Activated CD4-positive, alpha-beta T cell treated with anti-CD3 and anti-CD28 coated beads, Interleukin-2, amount 50 U/mL, for 4 hours (primary cell): Measurements from ENCODE around the gene PKNOX2.

Experiments
- DNase-seq, 2 experiments: peaks; one replicate each; pipeline ENCODE4 v3.0.0-alpha.2; 2020

The PKNOX2 gene

DNA sequence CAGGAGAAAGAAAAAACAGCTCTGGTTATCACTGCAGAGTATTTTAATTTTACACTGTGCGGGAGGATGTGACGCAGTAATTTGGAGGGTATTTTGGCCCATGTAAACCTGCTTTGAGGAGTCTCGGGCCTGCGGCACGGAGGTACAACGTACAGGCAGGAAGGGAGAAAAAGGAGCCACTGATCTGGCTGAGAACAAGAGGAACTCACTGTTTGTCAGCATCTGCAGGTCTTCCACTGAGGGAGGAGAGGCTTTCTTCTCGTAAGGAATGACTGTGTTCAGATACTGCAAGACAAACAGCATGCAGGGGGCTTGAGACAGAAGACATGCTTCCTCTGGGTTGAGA, 287.5 kb downstream of the PKNOX2 start:
- no peak for DNase-seq

DNA sequence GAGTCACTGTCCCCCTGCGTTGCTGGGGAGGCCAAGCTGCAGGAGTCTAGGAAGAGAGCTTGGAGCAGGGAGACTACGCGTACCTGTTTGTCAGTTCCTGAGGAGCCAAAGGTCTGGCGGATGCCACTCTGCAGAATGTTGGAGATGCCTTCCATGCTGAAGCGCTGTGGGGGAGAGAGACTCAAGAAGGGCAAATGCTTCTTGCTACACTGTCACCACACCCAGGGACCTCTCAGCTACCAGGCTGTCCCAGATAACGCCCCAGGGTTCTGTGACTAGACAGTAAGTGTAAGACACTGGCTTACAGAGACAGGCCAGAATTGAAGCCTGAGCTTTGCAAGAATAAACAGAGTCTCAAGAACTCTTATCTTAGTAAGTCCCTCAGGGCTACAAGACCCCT, 289.5 kb downstream of the PKNOX2 start:
- DNase-seq = no peak

DNA sequence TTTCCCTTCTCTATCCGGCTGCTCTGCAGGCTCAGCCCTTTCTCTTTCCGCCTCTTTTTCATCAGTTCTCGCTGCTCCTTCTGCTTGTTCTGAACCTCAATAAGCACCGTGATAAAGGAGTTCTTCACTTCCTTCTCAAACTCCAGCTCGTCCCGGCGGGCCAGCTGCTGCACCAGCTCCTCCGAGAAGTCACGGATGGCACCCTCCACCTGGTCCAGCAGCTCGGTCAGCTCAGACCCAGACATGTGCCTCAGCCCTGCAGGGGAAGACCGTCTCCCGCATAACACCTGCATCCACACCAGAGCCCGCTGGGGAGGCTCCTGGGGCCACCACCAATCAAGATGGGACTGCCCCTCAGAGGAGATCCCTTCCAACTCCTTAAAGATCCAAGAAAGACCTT, 291.3 kb downstream of the PKNOX2 start:
- no peak for DNase-seq

DNA sequence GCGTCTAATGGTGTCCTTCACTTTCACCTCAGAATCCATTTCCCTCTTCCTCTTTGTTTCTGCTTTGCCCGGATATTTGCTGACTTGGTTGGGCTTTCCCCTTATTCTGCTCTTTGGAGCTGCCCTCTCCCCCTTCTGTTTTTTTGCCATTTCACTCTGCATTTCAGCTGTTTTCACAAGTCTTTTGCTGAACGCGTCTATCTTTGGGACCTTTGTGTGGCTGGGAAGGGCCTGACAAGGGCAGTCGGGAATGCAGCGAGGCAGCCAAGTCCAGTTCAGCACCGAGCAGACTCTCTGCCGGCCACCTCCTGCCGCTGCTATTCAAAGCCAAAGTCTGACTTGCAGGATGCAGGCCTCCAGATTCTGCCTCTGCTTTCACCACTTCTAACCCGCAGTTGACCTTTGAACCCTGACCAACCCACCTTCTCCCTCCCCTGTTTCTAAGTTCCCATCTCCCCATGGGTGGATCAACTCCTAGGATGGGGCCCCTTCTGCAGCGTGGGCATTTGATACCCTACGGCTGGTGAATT, 293.3 kb downstream of the PKNOX2 start:
- DNase-seq = no peak

DNA sequence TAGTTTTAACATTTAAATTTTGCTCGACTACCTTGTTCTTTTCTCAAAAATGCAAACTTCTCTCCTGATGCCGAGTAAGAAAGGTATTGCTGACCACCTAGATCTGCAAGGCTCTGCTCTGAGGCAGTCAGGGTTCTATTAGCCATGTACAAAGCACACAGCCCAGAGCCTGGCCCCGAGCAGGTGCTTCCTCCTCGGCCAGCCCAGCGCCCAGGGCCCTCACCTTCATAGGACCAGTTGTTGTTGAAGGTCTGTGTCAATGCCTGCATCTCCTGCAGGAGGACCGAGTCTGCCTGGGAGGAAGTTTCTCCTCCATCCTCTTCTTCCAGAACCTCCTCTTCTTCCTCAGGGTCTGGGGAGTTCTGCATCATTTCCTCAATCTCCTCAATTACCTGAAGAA, 295.7 kb downstream of the PKNOX2 start:
- DNase-seq = no peak

DNA sequence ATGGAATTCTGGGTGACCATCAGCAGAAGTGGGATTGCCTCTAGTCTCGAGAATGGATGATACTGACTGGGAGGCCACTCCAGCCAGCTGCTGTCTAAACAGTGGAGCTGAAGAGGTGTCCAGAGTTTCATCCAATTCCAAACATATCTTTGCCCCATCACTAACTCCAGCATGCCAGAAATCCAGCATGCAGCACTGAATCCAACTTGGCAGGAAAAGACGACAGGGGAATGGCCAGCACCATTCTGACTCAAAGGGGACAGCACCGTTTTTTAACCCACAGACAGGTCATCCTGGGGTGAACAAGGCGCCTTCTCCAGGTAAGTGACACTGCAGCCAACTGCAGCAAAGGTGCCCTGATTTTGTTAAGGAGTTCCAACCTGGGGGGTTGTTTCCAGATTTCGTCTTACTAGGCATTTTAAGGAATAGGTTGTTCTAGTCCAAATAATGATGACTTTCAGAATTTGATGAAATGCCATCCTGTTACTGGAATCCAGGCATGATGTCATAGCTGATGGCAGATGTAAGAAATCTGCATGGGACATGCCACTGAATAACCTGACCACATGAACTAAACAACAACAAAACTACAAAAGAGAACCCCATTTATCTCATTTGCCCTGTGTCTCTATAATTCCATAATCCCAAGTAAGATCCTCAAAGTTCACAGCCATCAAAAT, 299.2 kb downstream of the PKNOX2 start:
- DNase-seq = no peak

DNA sequence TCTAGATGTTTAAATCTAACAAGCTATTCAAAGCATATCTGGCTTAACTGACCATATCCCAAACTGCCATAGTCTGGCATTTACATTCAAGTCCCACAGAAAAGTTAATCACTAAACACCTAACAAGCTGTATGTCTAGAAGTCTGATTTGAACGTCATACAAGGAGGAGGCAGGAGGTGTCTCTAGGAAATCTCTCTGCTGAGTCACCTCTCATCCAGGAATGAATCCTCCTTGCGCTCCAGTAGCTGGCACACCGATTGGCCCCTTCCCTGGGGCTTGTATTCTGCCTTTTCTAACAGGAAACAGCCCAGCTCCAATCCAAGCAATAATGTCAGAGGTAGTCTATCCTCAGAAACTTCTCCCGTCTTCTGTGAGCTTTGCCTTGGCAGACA, 299.7 kb downstream of the PKNOX2 start:
- DNase-seq = no peak

DNA sequence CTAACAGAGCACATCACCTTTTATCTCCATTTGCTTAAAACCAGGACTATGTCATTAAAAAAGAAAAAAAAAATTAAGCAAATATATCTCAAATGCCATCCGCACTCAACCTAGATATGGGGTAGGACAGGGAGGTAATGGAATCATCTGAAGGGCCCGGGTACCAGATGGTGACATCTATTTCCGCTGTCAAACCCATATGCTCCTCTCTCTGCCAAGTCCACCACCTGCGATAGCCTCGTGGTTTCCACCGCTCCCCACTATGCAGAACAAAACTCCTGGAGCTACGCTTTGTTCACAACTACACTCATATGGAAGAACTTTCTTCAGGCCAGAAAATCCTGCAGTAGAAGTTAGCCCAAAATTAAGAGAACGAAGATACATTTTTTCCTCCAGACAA, 300.1 kb downstream of the PKNOX2 start:
- DNase-seq = no peak

DNA sequence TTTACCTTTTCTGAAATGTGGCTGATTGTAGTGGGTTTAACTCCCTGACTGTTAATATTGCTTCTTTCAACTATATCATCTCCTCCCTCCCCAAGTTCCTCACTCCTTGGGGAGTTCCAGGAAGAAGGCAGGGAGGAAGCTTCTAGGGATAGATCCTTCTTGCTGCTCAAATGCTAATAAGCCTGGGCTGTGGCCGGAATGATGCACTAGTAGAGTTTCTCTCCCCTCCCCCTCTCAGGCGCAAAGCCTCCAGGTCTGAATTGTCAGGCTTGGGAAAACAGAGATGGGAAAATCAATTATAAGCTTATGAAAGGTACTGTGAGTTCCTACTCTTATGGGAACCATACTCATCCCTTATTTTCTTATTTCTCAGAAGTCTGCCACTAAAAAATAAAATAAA, 300.7 kb downstream of the PKNOX2 start:
- DNase-seq = no peak

DNA sequence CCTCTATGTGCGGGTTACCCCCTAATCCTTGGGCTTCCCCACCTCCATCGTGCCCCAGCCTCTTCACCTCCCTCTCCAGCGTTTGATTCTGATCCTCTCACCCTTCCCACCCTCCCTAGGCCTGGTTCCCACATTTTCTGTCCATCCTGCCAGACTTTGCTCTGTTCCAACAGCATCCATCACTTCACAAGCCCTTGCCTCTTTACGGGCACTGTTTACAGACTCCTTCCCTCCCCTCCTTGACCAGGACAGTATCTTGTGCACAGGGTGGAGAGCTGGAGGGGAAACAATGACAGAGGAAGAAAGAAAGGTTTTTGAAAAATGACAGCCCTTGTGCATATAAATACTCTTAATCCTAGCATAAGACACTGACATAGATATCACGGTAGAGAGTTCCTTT, 301.1 kb downstream of the PKNOX2 start:
- no peak for DNase-seq

DNA sequence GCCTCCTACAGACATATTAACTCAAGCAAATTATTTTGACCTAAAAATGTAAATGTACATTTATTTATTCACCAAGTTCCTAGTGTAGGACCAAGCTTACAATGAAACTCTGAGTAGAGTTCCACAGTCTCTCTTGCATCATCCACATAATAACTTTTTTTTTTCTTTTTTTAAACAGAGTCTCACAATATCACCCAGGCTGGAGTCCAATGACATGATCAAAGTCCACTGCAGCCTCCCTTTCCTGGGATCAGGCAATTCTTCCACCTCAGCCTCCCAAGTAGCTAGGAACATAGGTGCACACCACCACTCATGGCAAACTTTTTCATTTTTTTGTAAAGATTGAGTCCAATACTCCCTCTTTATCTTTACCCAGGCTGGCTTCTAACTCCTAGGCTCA, 303.5 kb downstream of the PKNOX2 start:
- no peak for DNase-seq

DNA sequence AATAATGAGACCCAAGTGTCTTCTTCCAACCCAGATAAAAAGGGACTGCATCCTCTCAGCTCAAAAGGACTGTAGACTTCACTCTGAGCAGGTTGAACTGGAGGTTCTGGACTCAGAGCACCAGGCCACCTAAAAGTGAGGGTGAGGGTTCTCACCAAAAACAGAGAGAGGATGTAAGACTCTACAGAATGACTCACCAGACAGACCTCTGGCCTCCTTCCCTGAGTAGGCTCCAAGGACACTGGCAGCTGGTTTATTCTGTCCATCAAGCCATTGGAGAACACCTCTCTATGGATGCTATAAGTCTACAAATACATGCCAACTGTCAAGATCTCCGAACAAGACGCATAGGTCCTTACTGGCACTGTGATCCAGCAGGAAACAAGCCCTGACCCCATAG, 304.3 kb downstream of the PKNOX2 start:
- DNase-seq = no peak

DNA sequence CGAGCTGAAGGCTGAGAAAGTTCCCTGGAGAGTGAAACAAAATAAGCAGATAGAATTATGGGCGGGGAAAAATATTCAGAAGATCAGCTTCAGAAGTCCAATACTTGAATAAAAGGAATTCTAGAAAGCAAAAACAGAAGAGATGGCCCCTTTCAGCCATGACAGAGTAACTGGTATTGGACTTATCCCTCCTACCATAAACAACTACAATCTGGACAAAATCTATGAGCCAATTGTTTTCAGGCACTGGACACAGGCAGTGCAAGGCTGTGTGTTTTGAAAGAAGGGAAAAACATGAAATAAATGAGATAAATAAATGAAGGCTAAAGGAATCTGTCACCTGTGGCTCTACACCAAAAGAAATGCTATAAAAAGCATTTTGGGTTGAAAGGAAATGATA, 305.8 kb downstream of the PKNOX2 start:
- no peak for DNase-seq

DNA sequence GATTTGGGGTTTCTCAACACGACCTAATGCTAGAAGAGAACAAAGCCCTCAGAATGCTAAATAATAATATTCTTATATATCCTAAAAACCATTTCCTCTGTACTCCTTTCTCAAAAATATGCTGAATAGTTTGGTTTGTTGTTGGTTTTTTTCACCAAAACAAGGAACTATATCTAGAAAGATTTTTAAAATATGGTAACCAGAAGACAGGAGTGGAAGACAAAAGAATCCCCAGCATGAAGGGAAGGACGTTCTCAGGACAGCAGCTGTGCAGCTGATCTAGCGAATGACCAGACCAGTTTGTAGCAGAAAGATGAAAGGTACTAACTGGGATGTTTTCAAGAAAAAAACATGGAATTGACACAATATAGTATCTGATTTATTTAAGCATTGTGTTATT, 312.2 kb downstream of the PKNOX2 start:
- no peak for DNase-seq

DNA sequence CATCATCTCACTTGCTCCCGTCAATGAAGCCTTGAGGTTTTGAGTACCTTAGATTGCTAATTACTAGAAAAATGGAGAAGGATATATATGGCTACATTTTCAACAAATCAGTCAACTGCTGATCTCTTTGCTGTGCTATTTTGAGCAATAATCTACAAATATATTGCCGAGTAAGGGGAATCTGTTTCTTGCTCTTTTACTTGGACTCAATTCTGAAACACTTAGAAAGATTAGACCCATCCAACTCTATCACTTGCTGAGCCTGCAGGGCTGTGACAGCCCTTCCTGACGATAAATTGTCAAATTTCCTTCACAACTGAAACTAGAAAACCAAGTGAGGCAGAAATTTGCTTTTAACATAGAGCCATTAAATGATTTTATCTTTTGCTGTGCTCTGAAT, 314.6 kb downstream of the PKNOX2 start:
- no peak for DNase-seq

DNA sequence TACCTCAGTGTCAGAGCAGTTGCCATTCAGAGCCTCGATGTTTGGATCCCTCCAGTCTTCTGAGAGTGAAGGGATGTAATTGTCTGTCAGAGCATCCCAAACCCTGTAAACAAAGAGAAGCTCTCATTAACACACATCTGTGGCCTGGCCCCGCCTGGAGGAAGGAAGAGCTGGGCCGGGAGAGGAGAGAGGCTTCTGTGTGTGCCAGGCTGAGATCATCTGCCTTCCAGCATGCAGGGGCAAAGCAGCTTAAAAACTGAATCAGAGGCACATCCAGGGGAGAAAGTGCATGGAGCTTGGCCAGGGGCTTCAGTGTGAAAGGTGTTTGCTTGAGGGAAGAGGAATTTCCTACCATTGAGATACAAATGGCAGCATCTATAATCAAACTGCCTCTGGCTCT, 317.0 kb downstream of the PKNOX2 start:
- DNase-seq = no peak
